EH (cell line): ENCODE results near the gene TSPAN15.

Experiments used
- DNase-seq: peaks from one replicate; pipeline ENCODE4 v3.0.0-alpha.2; 2015; ENCODE audit warnings: low read depth

TSPAN15 gene

DNA sequence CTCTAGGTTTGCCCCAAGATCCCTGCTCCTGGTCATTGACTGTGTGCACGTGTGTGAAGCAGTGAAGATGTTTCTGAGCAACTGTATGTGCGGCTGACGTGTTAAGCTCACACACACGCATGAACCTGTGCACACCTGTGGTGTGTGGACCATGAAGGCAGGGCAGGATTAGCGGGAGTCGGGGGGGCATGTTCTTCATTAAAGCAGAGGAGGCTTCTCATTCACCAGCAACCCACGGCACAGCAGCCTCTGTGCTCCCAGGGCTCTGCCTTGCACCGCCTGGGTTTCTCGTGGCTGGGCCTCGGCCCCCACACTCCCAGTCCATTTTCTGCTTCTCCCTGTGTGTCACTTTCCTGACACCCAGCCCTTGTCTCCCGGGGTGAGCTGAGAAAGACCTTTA is 33.7 kb upstream of the TSPAN15 start:
- no peak for DNase-seq

DNA sequence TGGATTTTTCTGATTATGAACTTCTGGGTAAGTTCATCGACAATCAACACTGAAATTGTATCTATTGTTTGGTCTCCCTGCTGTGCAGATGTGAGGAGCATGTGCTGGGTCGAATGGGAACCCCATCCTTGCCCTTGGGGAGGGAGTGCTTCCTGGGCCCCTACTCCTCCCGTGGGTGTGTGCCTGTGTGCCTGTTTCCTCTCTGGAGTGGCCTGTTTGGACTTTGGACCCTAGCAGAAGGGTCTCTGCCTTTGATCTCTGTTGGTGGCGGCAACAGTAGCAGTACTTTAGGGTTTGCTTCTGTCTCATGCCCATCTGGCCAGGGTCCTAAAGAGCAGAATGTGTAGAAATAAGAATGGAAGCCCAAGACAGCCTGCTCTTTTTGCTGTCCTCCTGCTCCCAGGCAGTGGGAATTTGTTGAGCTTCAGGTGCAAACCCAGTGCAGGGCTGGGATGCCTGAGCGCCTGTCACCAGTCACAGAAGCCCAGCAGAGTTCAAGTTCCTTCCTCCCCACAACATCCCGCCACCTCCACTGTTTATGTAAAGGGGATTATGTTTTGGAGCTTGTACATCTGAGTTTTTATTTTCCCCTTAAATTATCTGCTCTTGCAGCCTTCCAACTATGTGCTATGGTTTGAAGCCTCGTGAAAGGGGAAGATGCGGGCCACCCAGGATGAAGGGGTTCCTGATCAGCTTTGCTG is 33.1 kb upstream of the TSPAN15 start:
- no peak for DNase-seq

DNA sequence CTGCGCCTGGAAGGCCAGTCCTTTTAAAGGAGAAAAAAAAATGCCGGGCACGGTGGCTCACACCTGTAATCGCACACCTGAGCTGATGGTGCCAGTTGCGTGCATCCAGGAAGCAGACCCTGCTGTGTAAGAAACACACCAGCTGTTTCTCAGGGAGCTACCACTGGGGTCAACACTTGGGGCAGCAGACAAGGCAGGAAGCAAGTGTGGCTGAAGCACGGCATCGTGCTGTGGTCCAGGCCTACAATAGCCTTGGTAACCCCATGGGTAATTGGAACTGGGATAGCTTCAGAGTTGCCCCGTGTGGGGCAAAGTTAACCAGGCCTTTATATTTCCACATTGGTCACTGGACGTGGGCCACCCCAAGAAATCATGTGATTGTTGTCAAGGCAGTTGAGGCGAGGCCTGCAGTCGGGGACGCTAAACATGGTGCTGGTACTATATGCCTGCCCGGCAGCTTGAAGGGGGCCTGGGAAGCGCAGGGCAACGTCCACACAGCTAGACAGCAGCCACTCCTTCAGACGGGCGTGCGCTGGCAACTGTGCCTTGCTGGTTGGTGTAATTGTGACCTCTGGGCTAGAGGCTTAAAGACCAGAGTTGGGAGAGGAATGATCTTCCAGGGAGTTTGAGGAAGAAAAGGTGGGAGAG is 32.0 kb upstream of the TSPAN15 start:
- no peak for DNase-seq

DNA sequence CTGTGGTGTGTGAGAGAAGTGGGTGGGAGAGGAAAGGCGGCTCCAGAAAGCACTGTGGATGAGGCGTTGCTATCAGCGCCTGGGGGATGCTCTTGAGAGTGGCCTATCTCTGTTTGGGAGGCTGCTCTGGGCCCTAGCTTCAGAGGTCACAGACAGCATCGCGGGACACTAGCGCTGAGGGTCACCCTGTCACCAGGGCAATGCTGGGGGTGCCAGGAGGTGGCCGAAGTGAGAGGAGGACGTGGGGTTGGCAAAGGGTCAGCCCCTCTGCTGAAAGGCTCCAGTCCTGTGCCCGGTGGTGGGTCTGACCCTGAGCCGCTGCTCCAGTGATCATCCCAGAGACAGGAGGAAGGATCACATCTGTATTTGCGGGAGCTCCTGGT is 31.5 kb upstream of the TSPAN15 start:
- DNase-seq: no peak

DNA sequence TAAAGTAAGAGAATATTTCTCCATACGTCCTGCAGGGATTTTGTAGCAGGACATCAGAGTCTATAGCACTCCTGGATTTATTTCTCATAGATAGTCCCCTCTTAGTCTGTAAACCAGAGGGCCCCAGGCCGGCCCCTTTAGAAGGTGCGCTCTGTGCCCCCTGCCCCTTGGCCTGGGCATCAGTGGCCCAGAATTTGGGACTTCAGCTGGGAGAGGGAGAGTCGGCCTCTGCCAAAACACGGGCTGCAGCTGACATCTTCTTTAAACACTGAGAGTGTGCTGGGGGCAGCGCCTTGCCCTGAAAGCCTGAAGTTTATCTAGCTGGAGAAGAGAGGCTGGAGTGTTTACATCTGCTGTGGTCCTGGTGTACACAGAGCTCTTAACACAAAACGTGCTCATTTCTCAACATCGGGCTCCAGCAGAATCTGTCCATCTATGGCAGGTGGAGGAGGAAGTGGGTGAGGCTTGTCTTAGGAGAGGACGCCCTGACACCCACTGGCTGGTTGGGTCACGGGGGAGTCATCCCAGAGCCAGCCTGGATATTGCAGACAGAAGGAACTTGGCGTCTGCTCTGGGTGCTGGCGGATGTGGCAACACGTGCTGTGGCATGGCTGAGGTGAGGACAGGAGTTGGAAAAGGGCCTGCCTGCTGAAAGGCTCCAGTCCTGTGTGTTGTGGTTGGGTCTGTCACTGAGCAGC is 29.5 kb upstream of the TSPAN15 start:
- no peak for DNase-seq

DNA sequence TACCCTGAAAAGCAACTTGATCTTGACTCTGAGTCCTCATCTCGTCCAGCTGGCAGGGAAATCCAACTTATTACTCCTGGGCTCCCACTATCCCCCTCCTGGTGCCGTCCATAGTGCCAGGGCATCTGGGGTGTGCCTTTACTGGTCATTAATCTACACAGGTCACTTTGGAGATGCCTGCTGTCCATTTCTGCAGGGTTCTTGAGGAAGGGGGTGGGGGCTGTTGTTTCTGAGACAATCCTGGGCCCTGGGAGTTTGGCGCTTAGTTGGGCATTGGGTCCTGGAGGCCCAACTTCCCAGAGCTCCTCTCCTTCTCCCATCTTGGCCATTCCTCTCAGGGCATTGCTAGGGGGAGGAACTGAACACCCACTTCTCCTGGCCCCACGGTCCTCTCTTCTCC is 28.6 kb upstream of the TSPAN15 start:
- DNase-seq: no peak

DNA sequence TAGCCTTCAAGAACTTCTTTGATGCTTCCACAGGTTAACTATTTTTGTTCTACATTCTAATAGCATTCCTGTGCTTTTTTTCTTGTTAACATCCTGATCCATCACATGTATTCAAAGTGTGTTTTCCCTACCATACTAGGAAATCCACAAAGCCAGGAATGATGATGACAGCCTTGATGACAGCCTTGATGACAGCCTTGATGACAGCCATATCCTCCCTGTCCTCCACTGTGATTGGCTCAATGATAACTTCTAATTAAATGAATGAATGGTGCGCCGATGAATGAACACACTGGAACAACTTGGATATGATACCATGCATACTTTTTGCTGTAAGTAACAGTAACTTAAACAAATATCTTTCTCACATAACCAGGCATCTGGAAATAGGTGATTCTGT is 26.2 kb upstream of the TSPAN15 start:
- DNase-seq: no peak

DNA sequence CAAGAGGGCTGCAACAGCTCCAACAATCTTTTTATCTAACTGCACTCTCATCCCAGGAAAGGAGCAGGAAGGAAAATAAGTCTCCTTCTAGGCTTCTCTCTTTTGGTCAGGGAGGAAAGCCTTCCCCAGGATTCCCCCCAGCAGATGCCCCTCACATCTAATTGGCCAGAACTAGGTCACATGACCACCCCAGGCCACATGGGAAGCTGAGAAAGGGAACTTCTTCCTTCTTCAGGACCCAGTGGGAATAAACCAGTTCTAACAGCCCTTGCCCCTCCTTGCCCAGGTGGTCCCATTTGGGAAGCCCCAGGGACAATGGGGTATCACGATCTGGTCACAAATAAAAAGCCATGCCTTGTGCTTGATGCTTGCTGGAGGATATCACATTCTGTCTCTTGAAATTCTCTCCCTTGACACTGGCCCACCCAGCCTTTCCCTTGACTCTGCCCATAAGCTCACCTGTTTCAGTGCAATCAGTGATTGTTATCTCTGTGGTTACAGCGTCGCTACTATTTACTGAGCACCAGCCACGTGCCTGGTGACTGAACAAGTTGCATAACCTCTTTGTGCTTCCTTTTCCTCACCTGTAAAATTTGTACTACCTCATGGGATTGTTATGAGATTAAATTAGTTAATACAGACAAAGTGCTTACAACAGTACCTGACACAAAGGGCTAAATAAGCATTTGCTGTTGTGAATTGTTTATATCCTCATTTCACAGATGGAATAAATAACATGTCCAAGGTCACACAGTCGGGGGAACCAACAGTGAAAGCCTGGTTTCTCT is 25.6 kb upstream of the TSPAN15 start:
- no peak for DNase-seq

DNA sequence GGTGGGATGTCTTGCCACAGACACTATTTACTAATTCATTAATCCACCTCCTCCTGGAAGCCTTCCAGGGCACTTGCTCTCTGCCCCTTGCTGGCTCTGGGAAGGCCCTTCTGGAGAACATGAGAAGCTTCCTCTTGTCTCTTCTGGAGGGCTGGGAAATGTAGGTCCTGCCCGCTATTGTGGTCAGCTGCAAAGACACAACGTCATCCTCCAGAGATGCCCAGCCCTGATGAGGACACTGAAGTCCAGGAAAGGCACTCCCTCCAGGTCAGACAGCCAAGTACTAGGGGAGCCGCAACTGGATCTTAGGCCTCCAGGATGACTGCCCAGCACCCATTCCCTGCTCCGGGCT is 24.9 kb upstream of the TSPAN15 start:
- no peak for DNase-seq

DNA sequence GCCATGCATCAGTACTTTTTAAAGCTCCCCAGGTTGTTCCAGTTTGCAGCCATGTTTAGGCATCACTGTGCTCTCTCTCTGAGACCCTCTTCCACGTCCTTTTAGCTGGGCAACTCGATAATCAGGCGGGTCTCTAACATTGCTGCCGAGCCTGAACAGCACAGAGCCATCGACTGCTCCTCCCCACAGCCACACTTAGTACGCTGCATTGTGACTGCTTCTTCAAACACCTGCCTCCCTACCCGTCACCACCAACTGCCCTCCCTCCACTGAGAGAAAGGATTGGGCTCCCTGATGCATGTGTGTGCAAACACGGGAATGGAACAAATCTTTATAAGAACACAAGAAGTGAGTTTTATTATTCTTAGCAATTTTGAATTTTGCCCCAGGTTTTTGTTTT is 23.1 kb upstream of the TSPAN15 start:
- no peak for DNase-seq

DNA sequence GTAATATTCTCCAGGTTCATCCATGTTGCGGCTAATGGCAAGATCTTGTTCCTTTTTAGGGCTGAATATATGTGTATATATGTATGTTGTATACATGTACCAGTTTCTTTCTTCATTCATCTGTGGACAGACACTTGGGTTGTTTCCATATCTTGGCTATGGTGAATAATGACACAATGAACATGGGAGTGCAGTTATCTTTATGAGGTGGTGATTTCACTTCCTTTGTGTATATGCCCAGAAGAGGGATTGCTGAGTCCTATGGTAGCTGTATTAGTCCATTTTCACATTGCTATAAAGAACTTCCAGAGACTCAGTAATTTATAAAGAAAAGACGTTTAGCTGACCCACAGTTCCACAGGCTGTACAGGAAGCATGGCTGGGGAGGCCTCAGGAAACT is 17.1 kb upstream of the TSPAN15 start:
- DNase-seq: peak; percentile 40

DNA sequence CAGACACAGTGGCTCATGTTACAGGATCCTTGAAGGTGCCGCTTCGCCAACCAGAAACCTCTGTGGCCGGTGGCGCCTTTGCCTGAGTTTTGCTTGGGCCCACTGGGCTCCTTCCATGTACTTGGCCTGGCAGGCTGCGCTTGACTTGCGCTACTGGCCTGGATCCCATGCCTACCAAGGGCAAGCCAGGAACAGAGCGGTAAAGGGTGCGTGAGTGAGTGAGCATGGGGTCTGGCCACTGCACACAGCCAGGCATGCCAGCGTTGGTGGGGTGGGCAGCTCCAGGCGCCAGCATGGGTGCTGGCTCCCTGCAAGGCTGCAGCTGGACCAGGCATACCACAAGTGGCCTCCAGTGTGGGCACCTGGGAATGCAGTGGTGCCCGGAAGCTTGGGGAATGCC is 16.3 kb upstream of the TSPAN15 start:
- no peak for DNase-seq

DNA sequence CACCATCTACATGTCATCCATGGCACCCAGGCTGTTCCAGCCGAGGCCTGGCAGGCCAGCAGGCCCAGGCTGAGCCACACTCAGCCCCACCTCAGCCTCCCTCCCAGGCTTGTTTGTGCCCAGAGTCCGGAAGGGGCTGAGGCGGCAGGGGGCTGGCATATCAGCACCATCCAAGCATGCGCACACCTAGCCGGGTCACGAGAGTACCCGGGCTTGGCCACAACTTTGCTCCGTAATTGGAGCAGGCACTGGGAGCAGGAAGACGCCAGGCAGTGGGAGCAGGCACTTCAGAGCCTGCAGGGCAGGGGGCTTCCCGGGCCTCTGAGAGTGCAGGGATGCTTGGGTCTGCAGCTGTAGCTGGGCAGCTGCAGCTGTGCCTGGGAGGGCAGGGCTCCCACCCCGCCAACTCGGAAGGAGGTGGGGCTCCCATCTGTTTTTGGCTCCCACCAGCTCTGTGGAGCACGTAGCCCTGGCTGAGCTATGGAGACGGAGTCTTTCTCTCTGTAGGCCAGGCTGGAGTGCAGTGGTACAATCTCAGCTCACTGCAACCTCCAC is 15.2 kb upstream of the TSPAN15 start:
- no peak for DNase-seq

DNA sequence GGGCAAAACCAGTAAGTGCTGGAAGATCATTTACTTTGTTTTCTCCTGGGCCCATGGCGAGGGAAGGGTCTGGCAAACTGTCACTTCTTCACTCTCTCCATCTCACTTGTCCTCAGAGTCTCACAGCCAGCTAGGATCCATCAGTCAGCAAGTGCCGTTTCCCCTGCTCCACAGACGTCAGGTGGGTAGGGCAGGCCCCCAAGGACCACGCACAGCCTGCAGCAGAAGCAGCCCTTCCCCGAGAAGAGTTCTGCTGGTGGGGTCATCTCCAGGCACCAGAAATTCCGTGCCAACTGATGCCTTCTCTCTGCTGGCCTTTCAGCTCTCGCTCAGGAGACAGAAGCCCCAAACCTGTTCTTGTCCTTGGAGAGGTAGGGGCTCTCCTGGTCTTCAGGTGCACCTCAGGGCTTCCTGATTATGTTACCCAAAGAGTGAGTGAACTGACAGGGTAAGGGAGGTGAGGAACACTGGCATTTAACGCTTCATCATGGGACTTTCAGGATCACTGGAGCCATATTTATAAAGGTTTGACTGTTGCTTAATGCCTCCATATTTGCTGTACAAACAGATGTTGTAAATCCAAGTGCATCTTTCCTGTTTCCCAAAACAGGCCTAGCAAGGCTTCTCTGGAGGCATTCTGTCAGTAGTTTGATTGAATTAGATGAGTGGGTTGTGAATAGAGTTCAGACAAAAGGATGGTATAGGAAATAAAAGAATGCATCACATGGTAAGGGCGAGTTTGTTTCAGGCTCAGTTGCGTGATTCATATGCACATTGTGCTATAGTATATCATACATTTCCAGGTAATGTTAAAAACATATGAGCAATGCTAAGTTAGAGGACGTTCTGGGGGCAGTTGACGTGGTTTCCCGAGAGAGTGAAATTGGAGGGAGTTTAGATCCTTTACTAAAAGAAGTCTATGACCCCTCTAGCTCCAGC is 13.7 kb upstream of the TSPAN15 start:
- no peak for DNase-seq

DNA sequence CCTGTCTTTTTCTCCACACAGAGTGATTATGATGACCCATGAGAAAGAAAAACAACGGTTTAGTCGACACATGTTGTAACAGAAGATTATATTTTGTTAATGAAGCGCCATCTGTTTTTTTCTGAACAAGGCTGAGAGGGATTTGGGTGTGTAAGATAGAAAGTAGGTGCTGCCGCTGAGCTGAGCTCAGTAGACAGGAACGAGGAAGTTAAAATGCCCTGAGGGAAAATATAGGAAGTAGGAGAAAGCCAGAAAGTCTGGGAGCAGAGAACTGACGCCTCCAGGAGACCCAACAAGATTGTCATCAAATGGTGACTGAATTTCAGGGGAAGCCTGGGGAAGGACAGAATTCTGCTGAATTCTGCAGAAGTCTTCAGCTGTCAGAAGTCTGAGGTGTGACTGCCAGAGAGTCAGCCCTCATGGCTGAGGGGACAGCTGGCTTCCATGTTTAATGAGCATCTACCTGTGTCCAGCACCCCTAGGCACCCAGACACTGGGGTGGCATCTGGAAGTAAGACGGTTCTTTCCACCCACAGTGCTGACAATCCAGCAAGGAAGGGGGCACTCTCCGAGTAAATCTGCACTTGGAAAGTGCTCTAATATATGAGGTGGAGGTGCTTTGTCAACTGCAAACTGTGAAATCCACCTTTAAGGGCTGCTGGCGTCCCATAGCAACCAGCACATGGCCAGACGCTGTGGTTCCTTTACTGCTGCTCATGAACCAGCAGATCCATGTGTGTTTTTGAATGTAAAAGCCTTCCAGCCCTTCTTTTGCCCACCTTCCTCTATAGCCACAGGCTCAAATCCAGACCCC is 12.5 kb upstream of the TSPAN15 start:
- DNase-seq: peak; percentile 86

DNA sequence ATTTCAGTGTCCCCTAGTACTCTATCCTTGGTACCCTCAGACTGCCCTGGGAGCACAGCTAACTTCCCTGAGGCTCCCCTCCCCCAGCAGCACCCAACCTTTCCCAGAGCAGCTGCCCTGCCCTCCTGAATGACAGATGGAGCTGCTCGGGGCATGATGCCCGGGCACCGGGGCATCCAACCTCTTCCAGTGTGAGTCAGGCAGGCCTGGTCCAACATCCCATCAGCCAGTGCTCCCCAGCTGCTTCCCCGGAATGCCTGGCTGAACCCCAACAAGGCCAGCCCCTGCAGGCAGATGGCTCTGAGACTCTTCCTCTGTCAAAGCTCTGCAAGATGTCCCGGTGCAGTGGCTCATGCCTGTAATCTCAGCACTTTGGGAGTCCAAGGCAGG is 11.9 kb upstream of the TSPAN15 start:
- peak; percentile 66 for DNase-seq

DNA sequence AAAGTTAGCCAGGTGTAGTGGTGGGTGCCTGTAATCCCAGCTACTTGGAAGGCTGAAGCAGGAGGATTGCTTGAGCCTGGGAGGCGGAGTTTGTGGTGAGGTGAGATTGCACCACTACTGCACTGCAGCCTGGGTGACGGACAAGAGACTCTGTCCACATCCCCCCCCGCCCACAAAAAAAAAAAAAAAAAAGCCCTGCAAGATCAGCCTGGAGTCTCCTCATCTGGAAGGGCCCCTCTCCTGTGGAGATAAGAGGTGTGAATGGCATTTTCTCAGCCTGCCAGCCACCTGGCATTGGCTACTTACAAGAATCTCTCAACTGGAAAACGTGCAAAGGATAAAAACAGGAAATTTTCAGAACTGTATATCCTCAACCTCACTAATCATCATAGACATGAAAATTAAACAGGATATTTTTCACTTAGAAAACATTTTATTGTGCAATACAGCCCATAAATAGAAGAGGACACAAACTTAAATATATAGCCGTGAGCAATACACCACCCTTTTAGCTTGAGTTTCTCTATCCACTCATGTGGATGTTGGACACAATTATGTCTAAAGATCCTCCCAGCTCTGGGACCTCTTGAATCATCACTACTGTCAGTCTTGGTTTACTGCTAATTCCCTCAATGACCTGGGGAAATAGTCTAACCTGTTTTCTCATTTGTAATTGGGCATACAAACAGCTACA is 11.3 kb upstream of the TSPAN15 start:
- DNase-seq: peak; percentile 83

DNA sequence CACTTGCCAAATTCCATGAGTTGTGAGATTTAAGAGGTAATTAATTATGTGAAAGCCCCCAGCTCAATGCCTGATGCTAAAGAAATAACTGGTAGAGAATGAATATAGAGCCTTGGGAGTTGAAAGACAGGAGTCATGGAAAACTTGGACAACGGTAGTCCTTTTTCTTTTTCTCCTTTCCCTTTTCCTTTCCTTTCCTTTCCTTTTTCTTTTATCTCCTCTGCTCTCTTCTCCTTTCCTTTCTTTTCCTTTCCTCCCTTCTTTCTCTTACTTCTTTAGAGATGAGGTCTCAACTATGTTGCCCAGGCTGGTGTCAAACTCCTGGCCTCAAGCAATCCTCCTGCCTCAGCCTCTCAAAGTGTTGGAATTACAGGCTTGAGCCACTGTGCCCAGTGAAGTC is 7.9 kb upstream of the TSPAN15 start:
- no peak for DNase-seq

DNA sequence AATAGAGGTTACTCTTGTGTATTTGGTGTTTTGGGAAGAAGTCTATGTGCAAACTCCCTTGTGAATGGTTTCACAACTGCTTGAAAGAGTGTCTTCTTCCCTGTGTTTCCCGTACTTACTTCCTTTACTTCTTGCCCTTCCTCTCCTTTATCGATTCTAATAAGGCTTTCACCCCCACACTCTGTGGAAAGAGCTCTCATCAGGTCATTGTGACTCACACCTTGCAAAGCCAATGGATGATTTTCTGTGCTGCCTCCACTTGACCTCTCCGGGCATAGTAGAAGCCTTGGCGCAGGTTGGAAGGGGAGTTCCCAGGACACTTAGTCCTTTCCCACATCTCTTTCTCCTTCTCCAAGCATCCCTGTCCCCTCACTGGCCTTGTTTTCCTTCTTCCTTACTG is 6.2 kb upstream of the TSPAN15 start:
- no peak for DNase-seq

DNA sequence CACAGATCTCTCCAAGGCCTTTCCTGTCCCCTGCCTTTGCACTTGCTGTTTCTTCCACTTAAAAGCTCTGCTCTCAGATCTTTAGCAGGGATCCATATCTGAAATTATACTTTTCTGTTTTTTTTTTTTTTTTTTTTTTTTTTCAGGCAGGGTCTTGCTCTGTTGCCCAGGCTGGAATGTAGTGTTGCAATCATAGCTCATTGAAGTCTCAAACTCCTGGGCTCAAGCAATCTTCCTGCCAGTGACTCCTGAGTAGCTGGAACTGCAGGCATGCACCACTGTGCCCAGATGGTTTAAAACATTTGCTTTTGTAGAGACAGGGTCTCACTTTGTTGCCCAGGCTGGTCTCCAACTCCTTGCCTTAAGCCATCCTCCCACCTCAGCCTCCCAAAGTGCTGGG is 5.0 kb upstream of the TSPAN15 start:
- peak; percentile 51 for DNase-seq
